ENCODE measurements around the gene SLC7A10.

- TF ChIP-seq CTCF (IDR thresholded peaks at IDR 0.05; ENCODE audit: low read depth, low read length, poor library complexity, severe bottlenecking) = no peak
- TF ChIP-seq EZH2phosphoT487 (IDR thresholded peaks at IDR 0.05; ENCODE audit: borderline replicate concordance, low read length) = no peak
Measured at GRCh38 chr19:33175156-33175782, 50.4 kb downstream of the SLC7A10 start.
